Measurements from ENCODE around the gene MAEL.
A peak's percentile ranks its signal among the peaks of the same experiment; 100 is the strongest.

Gene MAEL

DNA sequence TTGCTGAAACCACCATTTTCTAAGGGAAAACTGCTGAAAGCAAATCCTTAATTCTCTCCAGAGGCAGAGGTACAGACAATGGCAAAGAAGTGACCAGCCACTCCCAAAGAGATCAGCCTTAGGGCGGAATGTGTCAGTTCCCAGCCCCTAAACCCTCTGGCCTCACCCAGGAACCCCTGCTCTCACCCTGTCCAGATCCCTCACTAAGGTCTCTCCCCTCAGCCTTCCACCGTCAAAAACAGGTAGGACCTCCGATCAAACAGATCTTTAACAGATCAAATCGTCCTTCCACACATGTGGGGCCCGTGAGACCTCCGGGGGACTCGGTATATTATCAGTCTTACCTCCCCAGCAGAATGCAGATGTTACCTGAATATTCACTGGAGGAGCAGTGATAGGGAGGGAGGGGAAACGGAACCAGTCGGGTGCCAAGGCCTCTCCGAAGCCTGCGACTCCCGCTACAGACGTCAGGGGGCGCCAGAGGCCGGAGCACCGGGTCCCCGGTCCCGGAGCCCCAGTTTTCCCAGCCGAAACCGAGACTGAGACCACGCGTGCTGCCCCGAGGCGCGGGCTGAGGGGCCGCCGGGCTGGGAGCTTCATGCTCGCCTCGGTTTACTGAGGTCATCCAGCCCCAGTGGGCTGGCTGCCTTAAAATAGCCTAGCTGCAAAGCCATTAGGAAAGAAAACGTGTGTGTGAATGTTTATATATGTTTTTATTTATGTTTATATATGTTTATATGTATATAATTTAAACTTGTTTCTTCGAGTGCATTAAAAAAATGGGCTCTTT is 77.4 kb downstream of the MAEL start (continued):
- peak; percentile 5; the same call in 1 of the 2 replicates for TF ChIP-seq ZNF394 (tag by site-specific recombination; IDR thresholded peaks at IDR 0.05; ENCODE audit: borderline replicate concordance)
- no peak for TF ChIP-seq ZBTB7A (tag by site-specific recombination; IDR thresholded peaks at IDR 0.05; ENCODE audit: low read depth)
- 0 out of 2 replicates have a peak, but pooled peaks have one; percentile 13 for TF ChIP-seq ZNF629 (tag by site-specific recombination; IDR thresholded peaks at IDR 0.05)
- no peak for TF ChIP-seq ZNF248 (tag by site-specific recombination; IDR thresholded peaks at IDR 0.05)
- peak; percentile 80 for TF ChIP-seq ZEB2 (tag by site-specific recombination; IDR thresholded peaks at IDR 0.05)
- TF ChIP-seq, protein P1, sequence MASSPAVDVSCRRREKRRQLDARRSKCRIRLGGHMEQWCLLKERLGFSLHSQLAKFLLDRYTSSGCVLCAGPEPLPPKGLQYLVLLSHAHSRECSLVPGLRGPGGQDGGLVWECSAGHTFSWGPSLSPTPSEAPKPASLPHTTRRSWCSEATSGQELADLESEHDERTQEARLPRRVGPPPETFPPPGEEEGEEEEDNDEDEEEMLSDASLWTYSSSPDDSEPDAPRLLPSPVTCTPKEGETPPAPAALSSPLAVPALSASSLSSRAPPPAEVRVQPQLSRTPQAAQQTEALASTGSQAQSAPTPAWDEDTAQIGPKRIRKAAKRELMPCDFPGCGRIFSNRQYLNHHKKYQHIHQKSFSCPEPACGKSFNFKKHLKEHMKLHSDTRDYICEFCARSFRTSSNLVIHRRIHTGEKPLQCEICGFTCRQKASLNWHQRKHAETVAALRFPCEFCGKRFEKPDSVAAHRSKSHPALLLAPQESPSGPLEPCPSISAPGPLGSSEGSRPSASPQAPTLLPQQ (tag by site-specific recombination; IDR thresholded peaks at IDR 0.05), result peak; percentile 49
- TF ChIP-seq KLF8 (tag by site-specific recombination; IDR thresholded peaks at IDR 0.05), result no peak
- TF ChIP-seq ZIC2 (tag by site-specific recombination; IDR thresholded peaks at IDR 0.05), result 0 out of 2 replicates have a peak, but pooled peaks have one; percentile 6
- TF ChIP-seq ZSCAN30 (tag by site-specific recombination; IDR thresholded peaks at IDR 0.05), result peak; percentile 94
- peak; percentile 46; the same call in 1 of the 2 replicates for TF ChIP-seq IKZF3 (tag by site-specific recombination; IDR thresholded peaks at IDR 0.05)
- 0 out of 2 replicates have a peak, but pooled peaks have one; percentile 20 for TF ChIP-seq ZBTB17 (tag by site-specific recombination; IDR thresholded peaks at IDR 0.05)
- no peak for TF ChIP-seq ZNF354C (tag by site-specific recombination; IDR thresholded peaks at IDR 0.05; ENCODE audit: borderline replicate concordance, low read depth)
- no peak for TF ChIP-seq BCL11A (tag by site-specific recombination; IDR thresholded peaks at IDR 0.05; ENCODE audit: low read depth)
- TF ChIP-seq FEZF1 (tag by site-specific recombination; IDR thresholded peaks at IDR 0.05), result no peak
- TF ChIP-seq, protein P2, sequence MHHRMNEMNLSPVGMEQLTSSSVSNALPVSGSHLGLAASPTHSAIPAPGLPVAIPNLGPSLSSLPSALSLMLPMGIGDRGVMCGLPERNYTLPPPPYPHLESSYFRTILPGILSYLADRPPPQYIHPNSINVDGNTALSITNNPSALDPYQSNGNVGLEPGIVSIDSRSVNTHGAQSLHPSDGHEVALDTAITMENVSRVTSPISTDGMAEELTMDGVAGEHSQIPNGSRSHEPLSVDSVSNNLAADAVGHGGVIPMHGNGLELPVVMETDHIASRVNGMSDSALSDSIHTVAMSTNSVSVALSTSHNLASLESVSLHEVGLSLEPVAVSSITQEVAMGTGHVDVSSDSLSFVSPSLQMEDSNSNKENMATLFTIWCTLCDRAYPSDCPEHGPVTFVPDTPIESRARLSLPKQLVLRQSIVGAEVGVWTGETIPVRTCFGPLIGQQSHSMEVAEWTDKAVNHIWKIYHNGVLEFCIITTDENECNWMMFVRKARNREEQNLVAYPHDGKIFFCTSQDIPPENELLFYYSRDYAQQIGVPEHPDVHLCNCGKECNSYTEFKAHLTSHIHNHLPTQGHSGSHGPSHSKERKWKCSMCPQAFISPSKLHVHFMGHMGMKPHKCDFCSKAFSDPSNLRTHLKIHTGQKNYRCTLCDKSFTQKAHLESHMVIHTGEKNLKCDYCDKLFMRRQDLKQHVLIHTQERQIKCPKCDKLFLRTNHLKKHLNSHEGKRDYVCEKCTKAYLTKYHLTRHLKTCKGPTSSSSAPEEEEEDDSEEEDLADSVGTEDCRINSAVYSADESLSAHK (tag by site-specific recombination; IDR thresholded peaks at IDR 0.05), result no peak
- no peak for TF ChIP-seq ZNF350 (tag by site-specific recombination; IDR thresholded peaks at IDR 0.05)
- TF ChIP-seq, protein P3, sequence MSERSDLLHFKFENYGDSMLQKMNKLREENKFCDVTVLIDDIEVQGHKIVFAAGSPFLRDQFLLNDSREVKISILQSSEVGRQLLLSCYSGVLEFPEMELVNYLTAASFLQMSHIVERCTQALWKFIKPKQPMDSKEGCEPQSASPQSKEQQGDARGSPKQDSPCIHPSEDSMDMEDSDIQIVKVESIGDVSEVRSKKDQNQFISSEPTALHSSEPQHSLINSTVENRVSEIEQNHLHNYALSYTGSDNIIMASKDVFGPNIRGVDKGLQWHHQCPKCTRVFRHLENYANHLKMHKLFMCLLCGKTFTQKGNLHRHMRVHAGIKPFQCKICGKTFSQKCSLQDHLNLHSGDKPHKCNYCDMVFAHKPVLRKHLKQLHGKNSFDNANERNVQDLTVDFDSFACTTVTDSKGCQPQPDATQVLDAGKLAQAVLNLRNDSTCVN (tag by site-specific recombination; optimal IDR thresholded peaks at IDR 0.05), result peak; percentile 56
- TF ChIP-seq, protein P4, sequence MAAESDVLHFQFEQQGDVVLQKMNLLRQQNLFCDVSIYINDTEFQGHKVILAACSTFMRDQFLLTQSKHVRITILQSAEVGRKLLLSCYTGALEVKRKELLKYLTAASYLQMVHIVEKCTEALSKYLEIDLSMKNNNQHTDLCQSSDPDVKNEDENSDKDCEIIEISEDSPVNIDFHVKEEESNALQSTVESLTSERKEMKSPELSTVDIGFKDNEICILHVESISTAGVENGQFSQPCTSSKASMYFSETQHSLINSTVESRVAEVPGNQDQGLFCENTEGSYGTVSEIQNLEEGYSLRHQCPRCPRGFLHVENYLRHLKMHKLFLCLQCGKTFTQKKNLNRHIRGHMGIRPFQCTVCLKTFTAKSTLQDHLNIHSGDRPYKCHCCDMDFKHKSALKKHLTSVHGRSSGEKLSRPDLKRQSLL (tag by site-specific recombination; IDR thresholded peaks at IDR 0.05), result no peak
- TF ChIP-seq ZNF2 (tag by site-specific recombination; IDR thresholded peaks at IDR 0.05), result peak; percentile 54; the same call in 1 of the 2 replicates
- TF ChIP-seq ZSCAN16 (tag by site-specific recombination; IDR thresholded peaks at IDR 0.05), result no peak
- peak; percentile 52; the same call in 1 of the 2 replicates for TF ChIP-seq ZNF660 (tag by site-specific recombination; IDR thresholded peaks at IDR 0.05)

All from HEK293 (cell line).